Type B pancreatic cell (in vitro differentiated cells): ENCODE results near the gene CIB4. TPM values are rescaled to one million over a fixed set of nuclear protein-coding genes. Genes with fewer than 3 reads are reported as not detected.

Source experiments
- DNase-seq: peaks from one replicate; pipeline ENCODE4 v3.0.0; 2021; ENCODE audit warnings: mixed read lengths; ENCODE audit not compliant: unreplicated experiment; ENCODE audit errors: extremely low spot score
- H3K27ac Mint-ChIP-seq: 2 replicates; pipeline ENCODE4 v1.8.0; 2021; ENCODE audit warnings: mild to moderate bottlenecking, mixed read lengths
- H3K27me3 Mint-ChIP-seq: 2 replicates; pipeline ENCODE4 v1.8.0; 2021; ENCODE audit warnings: mixed read lengths
- H3K36me3 Mint-ChIP-seq: 2 replicates; pipeline ENCODE4 v1.8.0; 2021; ENCODE audit warnings: mixed read lengths
- H3K4me1 Mint-ChIP-seq: one replicate; pipeline ENCODE4 v1.8.0; 2021; ENCODE audit warnings: mixed read lengths; ENCODE audit not compliant: unreplicated experiment
- H3K4me3 Mint-ChIP-seq: 2 replicates; pipeline ENCODE4 v1.8.0; 2021; ENCODE audit warnings: mild to moderate bottlenecking, mixed read lengths
- H3K9me3 Mint-ChIP-seq: 2 replicates; pipeline ENCODE4 v1.8.0; 2021; ENCODE audit warnings: mixed read lengths
- CTCF ChIP-seq: fragments of 200-600 bp; sonication (generic); conservative IDR thresholded peaks from 2 replicates; pipeline ENCODE4 v1.5.0; 2021; ENCODE audit warnings: antibody characterized with exemption, mild to moderate bottlenecking
- long read RNA-seq: library from polyadenylated mRNA; unstranded; transcript quantifications from one replicate; pipeline ENCODE4 v2.0.0, GENCODE V29; 2020
- total RNA-seq: library from RNA; stranded (reverse); gene quantifications from 2 replicates; pipeline ENCODE4 v1.2.1, GENCODE V29; 2021; ENCODE audit warnings: low replicate concordance

The CIB4 gene
- not detected in 2 replicates for total RNA-seq
- long read RNA-seq = 0 reads

- peaks cover 15% of the 10 kb centered on the region for H3K4me1 Mint-ChIP-seq
- no peaks in the 10 kb centered on the region for H3K9me3 Mint-ChIP-seq
- no peaks in the 10 kb centered on the region for H3K36me3 Mint-ChIP-seq
- H3K27me3 Mint-ChIP-seq = peaks cover 11% of the 10 kb centered on the region
- H3K27ac Mint-ChIP-seq = peak within 1 kb of the TSS; percentile 63
- H3K4me3 Mint-ChIP-seq = peak within 1 kb of the TSS; percentile 17
- DNase-seq = peak; percentile 24
- TF ChIP-seq CTCF = no peak
Measured at GRCh38 chr2:26640781-26641564, at the start of gene CIB4. TSS of gene CIB4 (minus strand) at chr2:26641366. CDS start at chr2:26641314, 52 bp downstream.

GRCh38 chr2:26687801-26688200, 46.6 kb upstream of the CIB4 start:
- H3K4me3 Mint-ChIP-seq = no peak overlapping the region
- TF ChIP-seq CTCF = no peak
- H3K4me1 Mint-ChIP-seq = peaks cover 21% of the 10 kb centered on the region
- H3K27me3 Mint-ChIP-seq = peaks cover 37% of the 10 kb centered on the region
- H3K36me3 Mint-ChIP-seq = no peaks in the 10 kb centered on the region
- H3K27ac Mint-ChIP-seq = peak overlapping the region; percentile 31
- no peak for DNase-seq
- no peaks in the 10 kb centered on the region for H3K9me3 Mint-ChIP-seq

GRCh38 chr2:26687328-26687727, 46.2 kb upstream of the CIB4 start:
- peaks cover 36% of the 10 kb centered on the region for H3K27me3 Mint-ChIP-seq
- no peaks in the 10 kb centered on the region for H3K9me3 Mint-ChIP-seq
- no peak for TF ChIP-seq CTCF
- H3K4me3 Mint-ChIP-seq = no peak overlapping the region
- no peak for DNase-seq
- no peaks in the 10 kb centered on the region for H3K36me3 Mint-ChIP-seq
- H3K4me1 Mint-ChIP-seq = peaks cover 20% of the 10 kb centered on the region
- H3K27ac Mint-ChIP-seq = peak overlapping the region; percentile 81

GRCh38 chr2:26685989-26686839, 45.0 kb upstream of the CIB4 start:
- DNase-seq = no peak
- H3K27ac Mint-ChIP-seq = peak overlapping the region; percentile 81
- no peak for TF ChIP-seq CTCF
- peaks cover 17% of the 10 kb centered on the region for H3K4me1 Mint-ChIP-seq
- H3K36me3 Mint-ChIP-seq = no peaks in the 10 kb centered on the region
- H3K4me3 Mint-ChIP-seq = peak overlapping the region; percentile 32
- peaks cover 32% of the 10 kb centered on the region for H3K27me3 Mint-ChIP-seq
- no peaks in the 10 kb centered on the region for H3K9me3 Mint-ChIP-seq

- no peaks in the 10 kb centered on the region for H3K36me3 Mint-ChIP-seq
- TF ChIP-seq CTCF = no peak
- H3K4me1 Mint-ChIP-seq = peaks cover 17% of the 10 kb centered on the region
- no peak overlapping the region for H3K4me3 Mint-ChIP-seq
- peaks cover 26% of the 10 kb centered on the region for H3K27me3 Mint-ChIP-seq
- H3K9me3 Mint-ChIP-seq = no peaks in the 10 kb centered on the region
- no peak overlapping the region for H3K27ac Mint-ChIP-seq
- no peak for DNase-seq
Measured at GRCh38 chr2:26685341-26685740, 44.2 kb upstream of the CIB4 start.
